OCI-LY3 (cell line): Measurements from ENCODE around the gene HSF4.

Source experiments
- EZH2phosphoT487 ChIP-seq: fragments of 200-600 bp; shearing (Covaris generic); IDR thresholded peaks from 2 replicates; pipeline ENCODE4 v1.6.1; 2018; ENCODE audit warnings: antibody characterized with exemption, mixed run types, low read depth
- TF ChIP-seq, protein P1 (sequence below): fragments of 200-600, 300-600 bp; sonication (generic); IDR thresholded peaks from 2 replicates; pipeline ENCODE4 v1.5.1; 2014; ENCODE audit warnings: antibody characterized with exemption, low read length, low read depth

DNA sequence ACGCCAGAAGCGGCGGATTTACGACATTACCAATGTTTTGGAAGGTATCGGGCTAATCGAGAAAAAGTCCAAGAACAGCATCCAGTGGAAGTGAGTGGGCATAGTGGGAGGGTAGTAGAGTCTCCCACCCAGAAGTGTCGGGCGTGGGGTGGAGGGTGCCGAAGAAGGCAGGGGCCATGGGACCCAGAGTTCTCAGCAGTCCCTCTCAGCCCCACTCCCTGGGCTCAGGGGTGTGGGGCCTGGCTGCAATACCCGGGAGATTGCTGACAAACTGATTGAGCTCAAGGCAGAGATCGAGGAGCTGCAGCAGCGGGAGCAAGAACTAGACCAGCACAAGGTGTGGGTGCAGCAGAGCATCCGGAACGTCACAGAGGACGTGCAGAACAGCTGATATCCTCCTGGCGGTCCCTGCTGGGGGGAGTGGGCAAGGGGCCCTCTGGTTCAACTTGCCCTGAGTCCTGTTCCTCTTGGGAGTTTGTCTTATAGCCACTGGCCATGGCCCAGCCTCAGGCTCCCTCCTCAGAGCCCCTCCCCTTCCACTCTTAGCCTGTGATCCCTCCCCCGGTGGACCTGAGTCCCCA lies 28.3 kb downstream of the HSF4 start:
- TF ChIP-seq, protein P1, sequence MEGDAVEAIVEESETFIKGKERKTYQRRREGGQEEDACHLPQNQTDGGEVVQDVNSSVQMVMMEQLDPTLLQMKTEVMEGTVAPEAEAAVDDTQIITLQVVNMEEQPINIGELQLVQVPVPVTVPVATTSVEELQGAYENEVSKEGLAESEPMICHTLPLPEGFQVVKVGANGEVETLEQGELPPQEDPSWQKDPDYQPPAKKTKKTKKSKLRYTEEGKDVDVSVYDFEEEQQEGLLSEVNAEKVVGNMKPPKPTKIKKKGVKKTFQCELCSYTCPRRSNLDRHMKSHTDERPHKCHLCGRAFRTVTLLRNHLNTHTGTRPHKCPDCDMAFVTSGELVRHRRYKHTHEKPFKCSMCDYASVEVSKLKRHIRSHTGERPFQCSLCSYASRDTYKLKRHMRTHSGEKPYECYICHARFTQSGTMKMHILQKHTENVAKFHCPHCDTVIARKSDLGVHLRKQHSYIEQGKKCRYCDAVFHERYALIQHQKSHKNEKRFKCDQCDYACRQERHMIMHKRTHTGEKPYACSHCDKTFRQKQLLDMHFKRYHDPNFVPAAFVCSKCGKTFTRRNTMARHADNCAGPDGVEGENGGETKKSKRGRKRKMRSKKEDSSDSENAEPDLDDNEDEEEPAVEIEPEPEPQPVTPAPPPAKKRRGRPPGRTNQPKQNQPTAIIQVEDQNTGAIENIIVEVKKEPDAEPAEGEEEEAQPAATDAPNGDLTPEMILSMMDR = no peak
- TF ChIP-seq EZH2phosphoT487 = no peak
